ENCODE results near the gene HIVEP3.

Gene HIVEP3

DNA sequence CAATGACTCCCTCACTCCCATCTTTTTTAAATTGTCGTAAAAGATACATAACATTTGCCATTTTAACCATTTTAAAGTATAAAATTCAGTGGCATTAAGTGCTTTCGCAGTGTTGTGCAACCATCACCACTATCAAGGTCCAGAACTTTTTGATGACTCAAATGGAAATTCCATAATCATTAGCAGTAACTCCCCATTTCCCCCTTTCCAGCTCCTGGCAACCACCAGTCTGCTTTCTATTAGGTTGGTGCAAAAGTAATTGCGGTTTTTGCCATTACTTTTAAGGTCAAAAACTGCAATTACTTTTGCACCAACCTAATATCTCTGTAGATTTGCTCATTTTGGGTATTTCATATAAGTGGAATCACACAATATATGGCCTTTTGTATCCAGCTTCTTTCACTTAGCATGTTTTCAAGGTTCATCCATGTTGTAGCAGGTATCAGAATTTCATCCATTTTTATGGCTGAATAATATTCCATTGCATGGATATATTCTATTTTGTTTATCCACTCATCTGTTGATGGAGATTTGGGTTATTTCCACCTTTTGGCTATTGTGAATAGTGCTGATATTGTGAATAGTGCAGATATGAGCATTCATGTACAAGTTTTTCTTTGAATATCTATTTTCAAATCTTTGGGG lies 159.7 kb downstream of the HIVEP3 start:
- Histone ChIP-seq H3K23ac (ENCODE audit: low read length) (no peak overlapping the region), H3K4me1 (ENCODE audit: control insufficient read depth, low read depth, low read length) (no peaks in the 10 kb centered on the region), H3K27me3 (ENCODE audit: insufficient read depth, low read length, poor library complexity) (no peaks in the 10 kb centered on the region), H2AK5ac (ENCODE audit: low read length) (no peak overlapping the region), H2BK5ac (ENCODE audit: low read length) (no peak overlapping the region), H4K5ac (ENCODE audit: low read length) (no peak overlapping the region), H3K36me3 (ENCODE audit: control insufficient read depth, insufficient read depth, low read length) (no peaks in the 10 kb centered on the region), H3K9ac (ENCODE audit: low read length) (no peak overlapping the region), H3K4me3 (ENCODE audit: low read length) (no peak overlapping the region), H3K27ac (ENCODE audit: low read depth, low read length) (no peak overlapping the region), H2BK15ac (replicated peaks; ENCODE audit: low read depth) (no peak overlapping the region), H3K4ac (ENCODE audit: low read depth, low read length) (no peak overlapping the region), H3K79me1 (ENCODE audit: low read length) (no peaks in the 10 kb centered on the region), H4K8ac (ENCODE audit: low read depth, low read length) (no peak overlapping the region), H3K56ac (ENCODE audit: low read length) (no peak overlapping the region), H3K4me2 (ENCODE audit: low read length) (no peak overlapping the region), H3K79me2 (ENCODE audit: control insufficient read depth, insufficient read depth, low read length) (no peaks in the 10 kb centered on the region), H3K18ac (ENCODE audit: low read length) (no peak overlapping the region), H2BK120ac (ENCODE audit: low read depth, low read length) (no peak overlapping the region)
- no CpG with 5 or more reads among the region's 3 CpGs for WGBS (ENCODE audit: extremely low coverage, insufficient coverage, low lambda C conversion rate)
- DNase-seq, result no peak

DNA sequence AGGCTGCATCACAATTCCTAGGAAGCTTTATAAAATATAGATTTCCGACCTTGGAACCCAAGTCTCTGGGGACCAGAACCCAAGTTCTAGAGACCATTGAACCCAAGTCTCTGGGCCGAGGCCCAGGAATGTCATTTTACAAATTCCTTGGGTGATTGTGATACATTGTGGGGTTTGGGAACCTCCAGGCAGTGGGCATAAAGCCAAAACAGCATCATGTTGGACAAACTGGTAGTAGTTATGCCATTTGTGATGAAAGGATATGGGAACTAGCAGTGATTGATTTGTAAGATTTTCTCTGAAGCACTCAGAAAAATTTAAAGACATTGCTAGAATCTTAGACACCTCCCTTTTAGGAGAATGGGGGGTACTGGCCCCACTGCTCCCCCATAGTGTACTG lies 160.2 kb downstream of the HIVEP3 start:
- H2AK5ac ChIP-seq (ENCODE audit: low read length), result no peak overlapping the region
- no CpG with 5 or more reads among the region's 2 CpGs for WGBS (ENCODE audit: extremely low coverage, insufficient coverage, low lambda C conversion rate)

DNA sequence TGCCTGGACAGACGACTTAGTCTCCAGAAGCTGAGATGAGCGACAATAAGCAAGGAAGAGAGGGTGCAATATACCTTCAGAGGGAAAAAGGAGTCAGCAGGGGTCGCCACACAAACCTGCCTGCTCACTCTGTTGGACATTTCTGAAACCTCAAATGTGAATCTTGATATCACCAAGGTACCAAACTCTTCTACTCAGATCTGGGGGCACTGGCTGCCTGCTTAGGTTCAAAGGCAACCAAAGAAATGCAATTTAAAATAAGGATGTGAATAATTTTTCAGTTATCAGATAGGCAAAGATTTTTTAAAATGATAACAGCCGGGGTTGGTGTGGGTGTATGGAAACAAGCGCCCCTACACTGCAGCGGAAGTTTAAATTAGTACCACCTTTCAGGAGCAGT lies 164.2 kb downstream of the HIVEP3 start:
- Histone ChIP-seq H3K23ac (ENCODE audit: low read length) (no peak overlapping the region), H3K79me1 (ENCODE audit: low read length) (no peaks in the 10 kb centered on the region), H3K4me2 (ENCODE audit: low read length) (no peak overlapping the region), H3K27me3 (ENCODE audit: insufficient read depth, low read length, poor library complexity) (no peaks in the 10 kb centered on the region), H3K36me3 (ENCODE audit: control insufficient read depth, insufficient read depth, low read length) (no peaks in the 10 kb centered on the region), H3K27ac (ENCODE audit: low read depth, low read length) (no peak overlapping the region), H3K18ac (ENCODE audit: low read length) (no peak overlapping the region), H3K9ac (ENCODE audit: low read length) (no peak overlapping the region), H2BK5ac (ENCODE audit: low read length) (no peak overlapping the region), H3K56ac (ENCODE audit: low read length) (no peak overlapping the region), H3K4me3 (ENCODE audit: low read length) (no peak overlapping the region), H3K79me2 (ENCODE audit: control insufficient read depth, insufficient read depth, low read length) (no peaks in the 10 kb centered on the region), H3K4ac (ENCODE audit: low read depth, low read length) (no peak overlapping the region), H2BK120ac (ENCODE audit: low read depth, low read length) (no peak overlapping the region), H4K5ac (ENCODE audit: low read length) (no peak overlapping the region), H2BK15ac (replicated peaks; ENCODE audit: low read depth) (no peak overlapping the region), H2AK5ac (ENCODE audit: low read length) (no peak overlapping the region), H3K4me1 (ENCODE audit: control insufficient read depth, low read depth, low read length) (peaks cover 1% of the 10 kb centered on the region), H4K8ac (ENCODE audit: low read depth, low read length) (no peak overlapping the region)
- WGBS (ENCODE audit: extremely low coverage, insufficient coverage, low lambda C conversion rate), result no CpG with 5 or more reads among the region's 6 CpGs
- DNase-seq, result no peak

More for the DNA sequence above, 160.2 kb downstream of the HIVEP3 start:
- Histone ChIP-seq H3K9ac (ENCODE audit: low read length) (no peak overlapping the region), H3K27me3 (ENCODE audit: insufficient read depth, low read length, poor library complexity) (no peaks in the 10 kb centered on the region), H3K18ac (ENCODE audit: low read length) (no peak overlapping the region), H4K5ac (ENCODE audit: low read length) (no peak overlapping the region), H3K56ac (ENCODE audit: low read length) (no peak overlapping the region), H3K79me2 (ENCODE audit: control insufficient read depth, insufficient read depth, low read length) (no peaks in the 10 kb centered on the region), H3K36me3 (ENCODE audit: control insufficient read depth, insufficient read depth, low read length) (no peaks in the 10 kb centered on the region), H3K4me2 (ENCODE audit: low read length) (no peak overlapping the region), H2BK15ac (replicated peaks; ENCODE audit: low read depth) (no peak overlapping the region), H3K27ac (ENCODE audit: low read depth, low read length) (no peak overlapping the region), H3K79me1 (ENCODE audit: low read length) (no peaks in the 10 kb centered on the region), H3K4ac (ENCODE audit: low read depth, low read length) (no peak overlapping the region), H2BK120ac (ENCODE audit: low read depth, low read length) (no peak overlapping the region), H2BK5ac (ENCODE audit: low read length) (no peak overlapping the region), H3K4me1 (ENCODE audit: control insufficient read depth, low read depth, low read length) (peaks cover 1% of the 10 kb centered on the region), H3K4me3 (ENCODE audit: low read length) (no peak overlapping the region), H3K23ac (ENCODE audit: low read length) (no peak overlapping the region), H4K8ac (ENCODE audit: low read depth, low read length) (no peak overlapping the region)
- DNase-seq, result no peak

DNA sequence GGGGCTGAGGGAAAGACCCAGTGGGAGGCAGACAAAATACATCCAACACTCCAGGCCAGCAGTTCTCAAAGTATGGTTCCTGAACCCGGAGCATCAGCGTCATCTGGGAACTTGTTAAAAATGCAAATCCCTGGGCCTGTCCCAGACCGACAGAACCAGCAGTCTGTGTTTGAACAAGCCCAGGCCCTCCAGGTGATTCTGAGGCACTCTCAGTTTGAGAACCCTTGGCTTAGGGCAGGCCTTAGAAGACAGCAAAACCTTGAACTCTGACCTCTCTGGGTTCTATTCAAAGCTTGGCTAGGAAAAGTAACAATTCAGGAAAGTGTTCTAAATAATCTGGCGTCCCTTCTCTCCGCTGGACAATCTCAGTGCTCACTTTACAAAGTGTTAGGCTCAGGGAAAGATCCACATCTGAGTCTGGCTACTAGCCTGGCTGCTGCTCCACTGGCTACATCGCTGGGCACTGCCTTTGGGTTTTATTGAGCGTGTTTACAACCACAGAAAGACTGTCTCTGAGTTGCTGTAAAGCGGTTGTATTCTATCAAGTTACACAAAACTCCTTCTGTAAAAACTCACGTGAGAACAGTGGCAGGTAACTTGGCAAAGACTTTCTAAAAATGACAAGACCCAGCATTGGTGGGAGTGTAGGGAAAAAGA lies 166.1 kb downstream of the HIVEP3 start:
- no peaks in the 10 kb centered on the region for H3K79me1 ChIP-seq (ENCODE audit: low read length)
- no CpG with 5 or more reads among the region's 9 CpGs for WGBS (ENCODE audit: extremely low coverage, insufficient coverage, low lambda C conversion rate)
- H3K18ac ChIP-seq (ENCODE audit: low read length), result no peak overlapping the region
- H2BK15ac ChIP-seq (replicated peaks; ENCODE audit: low read depth), result no peak overlapping the region
- no peak overlapping the region for H3K27ac ChIP-seq (ENCODE audit: low read depth, low read length)
- H2AK5ac ChIP-seq (ENCODE audit: low read length), result no peak overlapping the region
- H3K4ac ChIP-seq (ENCODE audit: low read depth, low read length), result no peak overlapping the region
- no peak overlapping the region for H3K4me3 ChIP-seq (ENCODE audit: low read length)
- DNase-seq, result no peak
- no peak overlapping the region for H3K4me2 ChIP-seq (ENCODE audit: low read length)
- H3K56ac ChIP-seq (ENCODE audit: low read length), result no peak overlapping the region
- no peak overlapping the region for H4K5ac ChIP-seq (ENCODE audit: low read length)
- no peaks in the 10 kb centered on the region for H3K27me3 ChIP-seq (ENCODE audit: insufficient read depth, low read length, poor library complexity)
- peaks cover 1% of the 10 kb centered on the region for H3K4me1 ChIP-seq (ENCODE audit: control insufficient read depth, low read depth, low read length)
- H3K23ac ChIP-seq (ENCODE audit: low read length), result no peak overlapping the region
- H3K79me2 ChIP-seq (ENCODE audit: control insufficient read depth, insufficient read depth, low read length), result no peaks in the 10 kb centered on the region
- H3K9ac ChIP-seq (ENCODE audit: low read length), result no peak overlapping the region
- H4K8ac ChIP-seq (ENCODE audit: low read depth, low read length), result no peak overlapping the region
- no peaks in the 10 kb centered on the region for H3K36me3 ChIP-seq (ENCODE audit: control insufficient read depth, insufficient read depth, low read length)
- no peak overlapping the region for H2BK120ac ChIP-seq (ENCODE audit: low read depth, low read length)
- H2BK5ac ChIP-seq (ENCODE audit: low read length), result no peak overlapping the region

DNA sequence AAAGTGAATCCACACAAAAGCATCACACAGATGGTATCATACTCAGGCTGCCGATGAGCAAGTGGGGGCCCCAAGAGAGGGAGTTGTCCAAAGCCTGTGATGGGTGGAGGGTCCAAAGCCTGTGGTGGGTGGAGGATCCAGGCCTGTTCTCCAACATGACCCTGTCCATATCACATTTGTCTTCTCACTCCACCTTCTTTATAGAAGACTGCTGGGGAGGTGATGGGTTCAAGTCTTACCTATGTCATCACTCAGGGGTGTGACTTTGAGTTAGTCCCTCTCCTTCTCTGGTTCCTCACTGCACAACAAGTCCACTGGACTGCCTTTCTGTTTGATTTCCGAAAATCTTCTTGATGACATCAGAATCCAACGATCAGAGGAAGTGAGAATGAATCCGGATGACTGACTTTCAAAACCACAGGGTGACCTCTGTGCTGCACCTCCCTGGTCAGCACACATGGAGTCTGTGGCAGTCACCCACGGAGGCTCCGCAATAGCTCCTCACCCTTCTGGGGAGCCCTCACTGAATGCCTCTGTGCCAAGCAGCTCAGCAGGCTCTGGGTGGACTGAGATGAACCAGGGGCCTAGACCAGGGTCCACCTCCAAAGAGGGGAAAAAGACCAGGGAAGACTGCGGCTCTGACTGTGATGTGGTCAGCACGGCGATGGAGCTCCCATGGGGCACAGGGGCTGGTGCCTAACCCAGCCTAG lies 166.8 kb downstream of the HIVEP3 start:
- Histone ChIP-seq H2BK120ac (ENCODE audit: low read depth, low read length) (no peak overlapping the region), H3K79me1 (ENCODE audit: low read length) (no peaks in the 10 kb centered on the region), H3K9ac (ENCODE audit: low read length) (no peak overlapping the region), H3K4me2 (ENCODE audit: low read length) (no peak overlapping the region), H2BK15ac (replicated peaks; ENCODE audit: low read depth) (no peak overlapping the region), H3K4me3 (ENCODE audit: low read length) (no peak overlapping the region), H3K56ac (ENCODE audit: low read length) (no peak overlapping the region), H3K23ac (ENCODE audit: low read length) (no peak overlapping the region), H3K18ac (ENCODE audit: low read length) (no peak overlapping the region), H3K79me2 (ENCODE audit: control insufficient read depth, insufficient read depth, low read length) (no peaks in the 10 kb centered on the region), H3K27me3 (ENCODE audit: insufficient read depth, low read length, poor library complexity) (no peaks in the 10 kb centered on the region), H2BK5ac (ENCODE audit: low read length) (no peak overlapping the region), H2AK5ac (ENCODE audit: low read length) (no peak overlapping the region), H3K4ac (ENCODE audit: low read depth, low read length) (no peak overlapping the region), H3K27ac (ENCODE audit: low read depth, low read length) (no peak overlapping the region), H4K8ac (ENCODE audit: low read depth, low read length) (no peak overlapping the region), H4K5ac (ENCODE audit: low read length) (no peak overlapping the region), H3K4me1 (ENCODE audit: control insufficient read depth, low read depth, low read length) (peaks cover 1% of the 10 kb centered on the region), H3K36me3 (ENCODE audit: control insufficient read depth, insufficient read depth, low read length) (no peaks in the 10 kb centered on the region)
- no CpG with 5 or more reads among the region's 9 CpGs for WGBS (ENCODE audit: extremely low coverage, insufficient coverage, low lambda C conversion rate)
- DNase-seq, result no peak
